Measurements from ENCODE around the gene ABCA1. TPM values are rescaled to one million over a fixed set of nuclear protein-coding genes. Genes with fewer than 3 reads are reported as not detected.

The ABCA1 gene
- total and polyA plus RNA-seq, 5 donors from 2014 or later: 0.14 to 4.3 (median 0.41) TPM

GRCh38 chr9:104826911-104827310 lies 101.0 kb downstream of the ABCA1 start:
- Histone ChIP-seq H3K36me3 (ENCODE audit: control insufficient read depth, insufficient read depth, low read length) (peaks cover 11% of the 10 kb centered on the region), H3K9me3 (ENCODE audit: control insufficient read depth in 2 of 2, low read length in 2 of 2) (no peaks in the 10 kb centered on the region), H3K27me3 (ENCODE audit: control insufficient read depth, insufficient read depth, low read length) (no peaks in the 10 kb centered on the region), H3K27ac (ENCODE audit: insufficient read depth, low read length, poor library complexity, severe bottlenecking) (no peak overlapping the region), H3K4me3 (ENCODE audit: low read depth, low read length) (no peak overlapping the region), H3K4me1 (ENCODE audit: control insufficient read depth, insufficient read depth, low read length, poor library complexity, severe bottlenecking) (no peaks in the 10 kb centered on the region)
- Mint-ChIP-seq H3K36me3 (peaks cover 17% of the 10 kb centered on the region), H3K4me3 (no peak overlapping the region), H3K4me1 (peaks cover 0 to 2% (median 0%) of the 10 kb centered on the region in 4 donors), H3K27ac (no peak overlapping the region), H3K9me3 (no peaks in the 10 kb centered on the region), H3K27me3 (no peaks in the 10 kb centered on the region)
- DNase-seq (no peak), ATAC-seq (ENCODE audit: low read depth in 2 of 2) (no peak)

- DNase-seq: no peak
- Histone ChIP-seq H3K36me3 (ENCODE audit: control insufficient read depth, insufficient read depth, low read length) (peaks cover 11% of the 10 kb centered on the region), H3K27ac (ENCODE audit: insufficient read depth, low read length, poor library complexity, severe bottlenecking) (no peak overlapping the region), H3K4me1 (ENCODE audit: control insufficient read depth, insufficient read depth, low read length, poor library complexity, severe bottlenecking) (no peaks in the 10 kb centered on the region), H3K4me3 (ENCODE audit: low read depth, low read length) (no peak overlapping the region), H3K27me3 (ENCODE audit: control insufficient read depth, insufficient read depth, low read length) (no peaks in the 10 kb centered on the region), H3K9me3 (ENCODE audit: control insufficient read depth in 2 of 2, low read length in 2 of 2) (no peaks in the 10 kb centered on the region)
- H3K4me3 Mint-ChIP-seq: no peak overlapping the region
- peaks cover 0 to 2% (median 0%) of the 10 kb centered on the region in 4 donors for H3K4me1 Mint-ChIP-seq
- H3K27ac Mint-ChIP-seq: no peak overlapping the region
- no peak for ATAC-seq (ENCODE audit: low read depth in 2 of 2)
- H3K9me3 Mint-ChIP-seq: no peaks in the 10 kb centered on the region
- peaks cover 17% of the 10 kb centered on the region for H3K36me3 Mint-ChIP-seq
- no peaks in the 10 kb centered on the region for H3K27me3 Mint-ChIP-seq
Measured at GRCh38 chr9:104826079-104826775, 101.7 kb downstream of the ABCA1 start.

GRCh38 chr9:104820336-104820735 lies 107.6 kb downstream of the ABCA1 start:
- H3K4me3 ChIP-seq (ENCODE audit: low read depth, low read length): no peak overlapping the region
- no peaks in the 10 kb centered on the region for H3K4me1 ChIP-seq (ENCODE audit: control insufficient read depth, insufficient read depth, low read length, poor library complexity, severe bottlenecking)
- H3K36me3 ChIP-seq (ENCODE audit: control insufficient read depth, insufficient read depth, low read length): peaks cover 9% of the 10 kb centered on the region
- H3K4me1 Mint-ChIP-seq: no peaks in the 10 kb centered on the region
- DNase-seq (no peak), ATAC-seq (ENCODE audit: low read depth in 2 of 2) (no peak)
- H3K36me3 Mint-ChIP-seq: peaks cover 38% of the 10 kb centered on the region
- no peak overlapping the region for H3K27ac Mint-ChIP-seq
- H3K9me3 ChIP-seq (ENCODE audit: control insufficient read depth in 2 of 2, low read length in 2 of 2): no peaks in the 10 kb centered on the region
- no peak overlapping the region for H3K27ac ChIP-seq (ENCODE audit: insufficient read depth, low read length, poor library complexity, severe bottlenecking)
- H3K27me3 ChIP-seq (ENCODE audit: control insufficient read depth, insufficient read depth, low read length): no peaks in the 10 kb centered on the region
- H3K27me3 Mint-ChIP-seq: no peaks in the 10 kb centered on the region
- H3K4me3 Mint-ChIP-seq: no peak overlapping the region
- peaks cover 0 to 1% (median 0%) of the 10 kb centered on the region in 7 donors for H3K9me3 Mint-ChIP-seq

DNA sequence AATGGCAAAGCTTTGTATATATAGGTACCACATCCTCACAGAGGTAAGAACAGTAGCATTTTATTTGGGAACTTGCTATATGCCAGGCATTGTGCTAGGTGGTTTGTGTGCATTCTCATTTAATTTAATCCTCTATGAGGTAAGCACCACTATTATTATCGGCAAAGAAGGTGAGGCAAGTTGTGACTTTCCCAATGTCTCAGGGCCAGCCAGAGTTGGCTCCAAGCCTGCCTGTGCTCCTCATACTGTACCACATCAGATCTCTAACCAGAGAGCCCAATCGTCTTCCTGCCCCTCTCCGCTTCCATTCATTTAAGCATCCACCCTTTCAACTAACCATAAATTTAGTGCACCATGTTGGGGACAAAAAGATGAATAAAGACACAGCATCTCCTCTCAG lies 108.9 kb downstream of the ABCA1 start:
- H3K36me3 ChIP-seq (ENCODE audit: control insufficient read depth, insufficient read depth, low read length): peaks cover 4% of the 10 kb centered on the region
- Mint-ChIP-seq H3K27ac (no peak overlapping the region), H3K9me3 (peaks cover 0 to 1% (median 0%) of the 10 kb centered on the region in 7 donors), H3K4me3 (no peak overlapping the region), H3K4me1 (no peaks in the 10 kb centered on the region), H3K36me3 (peaks cover 34% of the 10 kb centered on the region), H3K27me3 (no peaks in the 10 kb centered on the region)
- no peaks in the 10 kb centered on the region for H3K9me3 ChIP-seq (ENCODE audit: control insufficient read depth in 2 of 2, low read length in 2 of 2)
- no peaks in the 10 kb centered on the region for H3K27me3 ChIP-seq (ENCODE audit: control insufficient read depth, insufficient read depth, low read length)
- no peak overlapping the region for H3K27ac ChIP-seq (ENCODE audit: insufficient read depth, low read length, poor library complexity, severe bottlenecking)
- DNase-seq: no peak
- no peak for ATAC-seq (ENCODE audit: low read depth in 2 of 2)
- H3K4me1 ChIP-seq (ENCODE audit: control insufficient read depth, insufficient read depth, low read length, poor library complexity, severe bottlenecking): no peaks in the 10 kb centered on the region
- H3K4me3 ChIP-seq (ENCODE audit: low read depth, low read length): no peak overlapping the region

- DNase-seq (no peak), ATAC-seq (ENCODE audit: low read depth in 2 of 2) (no peak)
- no peak overlapping the region for H3K27ac Mint-ChIP-seq
- peaks cover 3% of the 10 kb centered on the region for H3K36me3 ChIP-seq (ENCODE audit: control insufficient read depth, insufficient read depth, low read length)
- H3K9me3 Mint-ChIP-seq: peaks cover 0 to 1% (median 0%) of the 10 kb centered on the region in 7 donors
- H3K36me3 Mint-ChIP-seq: peaks cover 27% of the 10 kb centered on the region
- H3K27me3 ChIP-seq (ENCODE audit: control insufficient read depth, insufficient read depth, low read length): no peaks in the 10 kb centered on the region
- H3K27ac ChIP-seq (ENCODE audit: insufficient read depth, low read length, poor library complexity, severe bottlenecking): no peak overlapping the region
- H3K4me3 Mint-ChIP-seq: no peak overlapping the region
- H3K4me3 ChIP-seq (ENCODE audit: low read depth, low read length): no peak overlapping the region
- no peaks in the 10 kb centered on the region for H3K9me3 ChIP-seq (ENCODE audit: control insufficient read depth in 2 of 2, low read length in 2 of 2)
- H3K4me1 Mint-ChIP-seq: no peaks in the 10 kb centered on the region
- H3K27me3 Mint-ChIP-seq: no peaks in the 10 kb centered on the region
- no peaks in the 10 kb centered on the region for H3K4me1 ChIP-seq (ENCODE audit: control insufficient read depth, insufficient read depth, low read length, poor library complexity, severe bottlenecking)
Measured at GRCh38 chr9:104817437-104817836, 110.5 kb downstream of the ABCA1 start.

GRCh38 chr9:104815851-104816565 lies 111.9 kb downstream of the ABCA1 start:
- DNase-seq (no peak), ATAC-seq (ENCODE audit: low read depth in 2 of 2) (no peak)
- Histone ChIP-seq H3K4me3 (ENCODE audit: low read depth, low read length) (no peak overlapping the region), H3K4me1 (ENCODE audit: control insufficient read depth, insufficient read depth, low read length, poor library complexity, severe bottlenecking) (no peaks in the 10 kb centered on the region), H3K27ac (ENCODE audit: insufficient read depth, low read length, poor library complexity, severe bottlenecking) (no peak overlapping the region), H3K27me3 (ENCODE audit: control insufficient read depth, insufficient read depth, low read length) (no peaks in the 10 kb centered on the region), H3K9me3 (ENCODE audit: control insufficient read depth in 2 of 2, low read length in 2 of 2) (no peaks in the 10 kb centered on the region), H3K36me3 (ENCODE audit: control insufficient read depth, insufficient read depth, low read length) (peaks cover 3% of the 10 kb centered on the region)
- H3K36me3 Mint-ChIP-seq: peaks cover 27% of the 10 kb centered on the region
- no peaks in the 10 kb centered on the region for H3K4me1 Mint-ChIP-seq
- peaks cover 0 to 1% (median 0%) of the 10 kb centered on the region in 7 donors for H3K9me3 Mint-ChIP-seq
- H3K27ac Mint-ChIP-seq: no peak overlapping the region
- no peak overlapping the region for H3K4me3 Mint-ChIP-seq
- H3K27me3 Mint-ChIP-seq: no peaks in the 10 kb centered on the region

DNA sequence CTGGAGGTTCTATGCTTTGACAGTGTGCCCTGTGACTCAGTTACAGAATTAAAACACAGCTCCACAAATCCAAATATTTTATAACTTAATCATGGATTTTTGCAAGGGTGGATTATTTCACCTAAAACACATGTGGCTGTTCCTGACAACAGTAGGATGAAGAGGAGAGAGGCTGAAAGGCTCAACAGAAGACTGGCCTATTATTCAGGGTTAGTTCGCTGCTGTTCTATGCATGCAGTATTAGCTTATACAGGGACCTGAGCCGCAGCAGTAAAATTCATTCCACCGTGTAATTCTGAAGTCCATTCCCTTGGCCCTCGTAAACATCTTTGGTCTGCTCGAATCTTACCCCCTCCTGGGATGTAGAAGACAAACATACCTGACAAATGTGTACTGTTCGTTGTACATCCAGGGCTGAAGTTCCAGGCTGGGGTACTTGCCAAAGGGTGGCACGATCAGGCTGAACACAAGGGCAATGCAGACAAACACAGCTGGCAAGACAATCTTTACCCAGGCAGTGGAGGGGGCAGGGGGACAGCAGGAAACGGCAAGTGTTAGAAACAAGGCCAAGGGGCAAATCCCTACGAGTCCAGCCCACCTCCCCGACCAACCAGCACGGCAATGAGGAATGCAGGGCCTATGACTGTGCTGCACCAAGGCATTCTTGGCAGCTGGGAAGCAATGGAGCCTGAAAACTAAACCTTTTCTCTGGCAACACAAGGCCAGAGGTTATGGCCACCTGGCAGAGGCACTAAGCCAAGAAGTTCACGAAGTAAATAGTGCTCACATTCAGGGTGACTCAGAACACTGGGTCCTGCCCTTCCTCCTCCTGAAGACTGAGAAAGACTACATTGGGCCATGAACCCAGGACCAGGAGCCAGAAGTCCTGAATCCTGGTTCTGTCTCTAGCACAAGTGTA lies 117.3 kb downstream of the ABCA1 start:
- no peaks in the 10 kb centered on the region for H3K4me1 Mint-ChIP-seq
- no peak for DNase-seq
- H3K27me3 Mint-ChIP-seq: no peaks in the 10 kb centered on the region
- Histone ChIP-seq H3K27me3 (ENCODE audit: control insufficient read depth, insufficient read depth, low read length) (no peaks in the 10 kb centered on the region), H3K4me1 (ENCODE audit: control insufficient read depth, insufficient read depth, low read length, poor library complexity, severe bottlenecking) (no peaks in the 10 kb centered on the region), H3K36me3 (ENCODE audit: control insufficient read depth, insufficient read depth, low read length) (no peaks in the 10 kb centered on the region), H3K9me3 (ENCODE audit: control insufficient read depth in 2 of 2, low read length in 2 of 2) (no peaks in the 10 kb centered on the region), H3K4me3 (ENCODE audit: low read depth, low read length) (no peak overlapping the region), H3K27ac (ENCODE audit: insufficient read depth, low read length, poor library complexity, severe bottlenecking) (no peak overlapping the region)
- no peaks in the 10 kb centered on the region for H3K36me3 Mint-ChIP-seq
- no peak overlapping the region for H3K4me3 Mint-ChIP-seq
- H3K27ac Mint-ChIP-seq: no peak overlapping the region
- ATAC-seq (ENCODE audit: low read depth in 2 of 2): no peak
- H3K9me3 Mint-ChIP-seq: no peaks in the 10 kb centered on the region

All from CD4-positive, CD25-positive, alpha-beta regulatory T cell (primary cell).